RPMI8226 (cell line): Measurements from ENCODE around the gene ADGRL1.
A peak's percentile ranks its signal among the peaks of the same experiment; 100 is the strongest.

Experiments
- DNase-seq: peaks from one replicate; pipeline ENCODE4 v3.0.0-alpha.2; 2015

Gene ADGRL1

GRCh38 chr19:14135985-14136508 is 69.9 kb downstream of the ADGRL1 start:
- no peak for DNase-seq

- no peak for DNase-seq
Measured at GRCh38 chr19:14135355-14135754, 70.6 kb downstream of the ADGRL1 start.

- peak; percentile 42 for DNase-seq
Measured at GRCh38 chr19:14127929-14128509, 78.0 kb downstream of the ADGRL1 start.

GRCh38 chr19:14127176-14127575 is 78.8 kb downstream of the ADGRL1 start:
- DNase-seq, result no peak

- no peak for DNase-seq
Measured at GRCh38 chr19:14122924-14123323, 83.0 kb downstream of the ADGRL1 start.

GRCh38 chr19:14120497-14120780 is 85.5 kb downstream of the ADGRL1 start:
- DNase-seq, result no peak

- DNase-seq, result no peak
Measured at GRCh38 chr19:14119644-14120496, 86.1 kb downstream of the ADGRL1 start.

- DNase-seq, result no peak
Measured at GRCh38 chr19:14119146-14119545, 86.8 kb downstream of the ADGRL1 start.

GRCh38 chr19:14118165-14119051 is 87.6 kb downstream of the ADGRL1 start:
- no peak for DNase-seq

- peak; percentile 99 for DNase-seq
Measured at GRCh38 chr19:14117668-14118164, 88.3 kb downstream of the ADGRL1 start, which contains the start of gene PRKACA. Gene PRKACA (minus strand): TSS chr19:14117762. CDS start chr19:14117547, 215 bp downstream.

GRCh38 chr19:14116918-14117578 is 88.9 kb downstream of the ADGRL1 start:
- peak; percentile 25 for DNase-seq

GRCh38 chr19:14116525-14116917 is 89.4 kb downstream of the ADGRL1 start:
- DNase-seq, result no peak

GRCh38 chr19:14115756-14116155 is 90.2 kb downstream of the ADGRL1 start:
- no peak for DNase-seq

GRCh38 chr19:14114854-14115253 is 91.1 kb downstream of the ADGRL1 start:
- peak; percentile 62 for DNase-seq

GRCh38 chr19:14114439-14114838 is 91.5 kb downstream of the ADGRL1 start:
- DNase-seq, result no peak

- DNase-seq, result peak; percentile 35
Measured at GRCh38 chr19:14113762-14114414, 92.1 kb downstream of the ADGRL1 start.

GRCh38 chr19:14112809-14113385 is 93.1 kb downstream of the ADGRL1 start:
- DNase-seq, result no peak

- DNase-seq, result no peak
Measured at GRCh38 chr19:14112051-14112808, 93.7 kb downstream of the ADGRL1 start.

GRCh38 chr19:14111486-14111885 is 94.5 kb downstream of the ADGRL1 start:
- DNase-seq, result no peak

GRCh38 chr19:14110650-14111049 is 95.3 kb downstream of the ADGRL1 start:
- no peak for DNase-seq
